ENCODE data around the gene C3.

- TF ChIP-seq CTCF (IDR thresholded peaks at IDR 0.05; ENCODE audit: low read depth, low read length) (no peak), EZH2phosphoT487 (IDR thresholded peaks at IDR 0.05; ENCODE audit: low read depth) (no peak)
These were observed 40.2 kb upstream of the C3 start for GRCh38 chr19:6760606-6761005.
